ENCODE results near the gene GASK1A. TPM values are rescaled to one million over a fixed set of nuclear protein-coding genes. Genes with fewer than 3 reads are reported as not detected.

GASK1A gene
- total RNA-seq, 4 donors from 2014 or later = 1.4 to 10.1 (median 2.4) TPM

- H3K4me1 ChIP-seq = no peaks in the 10 kb centered on the region
- H3K27me3 ChIP-seq = no peaks in the 10 kb centered on the region
- no peak overlapping the region for H3K4me3 ChIP-seq
- peaks cover 0 to 30% (median 13%) of the 10 kb centered on the region in 3 donors for H3K36me3 ChIP-seq
- WGBS, 2 donors = 91 to 96% methylated on average over 15 to 25 of the region's 40 CpGs
- H3K9me3 ChIP-seq = no peaks in the 10 kb centered on the region
- TF ChIP-seq, protein P1, sequence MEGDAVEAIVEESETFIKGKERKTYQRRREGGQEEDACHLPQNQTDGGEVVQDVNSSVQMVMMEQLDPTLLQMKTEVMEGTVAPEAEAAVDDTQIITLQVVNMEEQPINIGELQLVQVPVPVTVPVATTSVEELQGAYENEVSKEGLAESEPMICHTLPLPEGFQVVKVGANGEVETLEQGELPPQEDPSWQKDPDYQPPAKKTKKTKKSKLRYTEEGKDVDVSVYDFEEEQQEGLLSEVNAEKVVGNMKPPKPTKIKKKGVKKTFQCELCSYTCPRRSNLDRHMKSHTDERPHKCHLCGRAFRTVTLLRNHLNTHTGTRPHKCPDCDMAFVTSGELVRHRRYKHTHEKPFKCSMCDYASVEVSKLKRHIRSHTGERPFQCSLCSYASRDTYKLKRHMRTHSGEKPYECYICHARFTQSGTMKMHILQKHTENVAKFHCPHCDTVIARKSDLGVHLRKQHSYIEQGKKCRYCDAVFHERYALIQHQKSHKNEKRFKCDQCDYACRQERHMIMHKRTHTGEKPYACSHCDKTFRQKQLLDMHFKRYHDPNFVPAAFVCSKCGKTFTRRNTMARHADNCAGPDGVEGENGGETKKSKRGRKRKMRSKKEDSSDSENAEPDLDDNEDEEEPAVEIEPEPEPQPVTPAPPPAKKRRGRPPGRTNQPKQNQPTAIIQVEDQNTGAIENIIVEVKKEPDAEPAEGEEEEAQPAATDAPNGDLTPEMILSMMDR (IDR thresholded peaks at IDR 0.05) = no peak
- TF ChIP-seq POLR2A (IDR thresholded peaks at IDR 0.05) = no peak
- intact Hi-C loops (cut with DNase I) = no loop called here
- DNase-seq = no peak
- no peak overlapping the region for H3K27ac ChIP-seq
Observed at GRCh38 chr3:43080726-43081568, 101.8 kb downstream of the GASK1A start.

DNA sequence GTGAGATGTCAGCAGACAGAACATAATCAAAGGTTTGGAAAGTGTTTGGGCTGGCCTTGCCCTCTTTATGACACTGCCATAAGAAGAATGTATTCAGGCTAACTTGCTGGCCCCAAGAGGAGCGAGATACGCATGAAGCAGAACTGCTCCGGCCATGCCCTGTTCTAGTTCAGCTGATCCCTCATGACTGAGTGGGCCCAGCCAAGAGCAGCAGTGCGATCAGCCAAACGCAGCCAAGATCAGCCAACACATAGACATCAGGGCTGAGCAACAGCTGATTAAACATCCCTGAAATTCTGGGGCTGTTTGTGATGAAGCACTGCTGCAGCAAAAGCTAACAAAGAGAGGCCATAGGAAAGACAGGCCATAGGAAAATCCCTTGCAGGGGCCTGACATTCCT, 102.7 kb downstream of the GASK1A start:
- H3K9me3 ChIP-seq = no peaks in the 10 kb centered on the region
- H3K4me1 ChIP-seq = no peaks in the 10 kb centered on the region
- intact Hi-C loops (cut with DNase I) = no loop called here
- DNase-seq = no peak
- H3K4me3 ChIP-seq = no peak overlapping the region
- H3K36me3 ChIP-seq = peaks cover 0 to 30% (median 13%) of the 10 kb centered on the region in 3 donors
- WGBS, 2 donors = 100% methylated on average over 1 of the region's 5 CpGs; no CpG with 5 or more reads in 1 of the 2 donors
- TF ChIP-seq POLR2A (IDR thresholded peaks at IDR 0.05) = no peak
- TF ChIP-seq, protein P1 (IDR thresholded peaks at IDR 0.05) = no peak
- no peaks in the 10 kb centered on the region for H3K27me3 ChIP-seq
- H3K27ac ChIP-seq = no peak overlapping the region

DNA sequence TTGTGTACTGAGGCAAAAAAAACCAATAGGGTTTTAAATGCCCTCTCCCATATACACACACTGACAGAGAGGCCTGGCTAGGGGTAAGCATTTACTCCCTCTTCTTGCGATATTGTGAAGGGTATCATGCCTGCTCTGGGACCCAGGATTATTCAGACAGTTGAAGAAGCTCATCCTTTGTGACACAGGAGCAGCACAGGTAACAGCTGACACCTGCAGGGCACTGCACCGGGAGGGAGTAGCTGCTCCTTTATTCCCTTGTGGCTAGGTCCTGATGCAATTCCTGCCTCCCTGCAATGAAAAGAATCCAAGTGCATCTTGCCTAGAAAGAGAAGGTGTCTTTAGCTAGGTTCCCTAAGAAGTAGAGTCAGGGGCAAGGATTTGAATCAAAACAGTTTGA, 103.3 kb downstream of the GASK1A start:
- H3K27me3 ChIP-seq = no peaks in the 10 kb centered on the region
- no peaks in the 10 kb centered on the region for H3K4me1 ChIP-seq
- intact Hi-C loops (cut with DNase I) = no loop called here
- TF ChIP-seq, protein P1 (IDR thresholded peaks at IDR 0.05) = no peak
- TF ChIP-seq POLR2A (IDR thresholded peaks at IDR 0.05) = no peak
- H3K4me3 ChIP-seq = no peak overlapping the region
- H3K27ac ChIP-seq = no peak overlapping the region
- no peak for DNase-seq
- 92% methylated on average over 2 of the region's 2 CpGs for WGBS, 2 donors
- no peaks in the 10 kb centered on the region for H3K9me3 ChIP-seq
- H3K36me3 ChIP-seq = peaks cover 0 to 30% (median 13%) of the 10 kb centered on the region in 3 donors

DNA sequence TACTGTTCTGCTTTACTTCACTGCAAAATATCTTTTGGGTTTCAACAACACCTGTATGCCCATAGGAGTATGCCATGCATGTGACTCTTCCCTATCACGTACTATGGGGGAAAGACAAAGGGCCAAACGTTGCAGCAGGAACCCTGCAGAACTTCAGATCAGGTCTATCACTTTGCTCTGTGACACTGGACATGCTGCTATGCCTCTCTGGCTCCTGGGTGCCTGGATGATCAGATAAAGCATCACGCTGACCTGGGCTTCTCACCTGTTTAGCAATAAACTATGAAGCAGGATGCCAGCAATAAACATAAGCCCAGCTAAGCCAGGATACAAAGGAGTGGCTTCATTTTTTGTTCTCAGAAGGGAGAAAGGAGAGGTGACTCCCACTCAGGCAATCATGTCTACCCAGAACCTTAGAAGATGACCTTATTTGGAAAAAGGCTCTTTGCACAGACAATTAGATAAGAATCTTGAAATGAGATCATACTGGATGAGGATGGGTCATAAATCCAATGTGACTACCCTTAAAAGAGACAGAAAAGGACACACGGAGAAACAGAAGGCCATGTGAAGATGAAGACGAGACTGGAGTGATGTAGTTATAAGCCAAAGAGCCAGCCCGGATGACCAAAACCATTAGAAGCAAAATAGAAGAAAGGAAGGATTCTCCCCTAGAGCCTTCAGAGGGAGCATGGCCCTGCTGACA, 107.5 kb downstream of the GASK1A start:
- Histone ChIP-seq H3K36me3 (no peaks in the 10 kb centered on the region), H3K9me3 (no peaks in the 10 kb centered on the region), H3K27me3 (no peaks in the 10 kb centered on the region), H3K4me1 (no peaks in the 10 kb centered on the region), H3K4me3 (no peak overlapping the region), H3K27ac (no peak overlapping the region)
- no peak for TF ChIP-seq POLR2A (IDR thresholded peaks at IDR 0.05)
- TF ChIP-seq, protein P1 (IDR thresholded peaks at IDR 0.05) = no peak
- no peak for DNase-seq
- intact Hi-C loops (cut with DNase I) = no loop called here
- 91 to 92% methylated on average over 6 of the region's 6 CpGs for WGBS, 2 donors

DNA sequence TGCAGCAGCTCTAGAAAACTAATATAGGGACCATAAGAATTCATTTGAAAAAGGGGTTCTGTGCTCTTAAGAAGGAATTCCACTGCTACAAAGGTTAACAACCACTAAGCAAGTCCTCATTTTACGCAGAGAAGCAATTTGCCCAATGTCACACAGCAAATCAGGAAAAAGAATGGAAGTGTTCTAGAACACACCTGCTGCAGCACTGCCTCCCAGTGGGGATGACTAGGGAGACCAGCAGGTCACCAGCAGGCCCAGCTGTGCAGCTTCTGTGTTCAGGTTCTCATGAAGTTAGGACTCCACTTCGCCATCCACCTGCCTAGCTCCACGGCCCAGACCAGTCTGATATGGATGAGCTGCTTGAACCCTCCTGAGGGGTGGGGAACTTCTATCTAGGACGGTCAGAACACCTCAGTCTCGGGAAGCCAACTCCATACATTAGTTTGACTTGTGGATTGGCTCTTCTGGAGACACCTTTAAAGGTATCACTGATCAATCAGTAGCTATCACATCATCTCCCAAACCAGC, 108.2 kb downstream of the GASK1A start:
- H3K9me3 ChIP-seq = no peaks in the 10 kb centered on the region
- no peak overlapping the region for H3K4me3 ChIP-seq
- WGBS, 2 donors = 85 to 91% methylated on average over 5 of the region's 5 CpGs
- no peaks in the 10 kb centered on the region for H3K27me3 ChIP-seq
- DNase-seq = no peak
- no peak overlapping the region for H3K27ac ChIP-seq
- H3K4me1 ChIP-seq = no peaks in the 10 kb centered on the region
- intact Hi-C loops (cut with DNase I) = no loop called here
- TF ChIP-seq, protein P1 (IDR thresholded peaks at IDR 0.05) = no peak
- no peak for TF ChIP-seq POLR2A (IDR thresholded peaks at IDR 0.05)
- H3K36me3 ChIP-seq = no peaks in the 10 kb centered on the region

Data from esophagus squamous epithelium (tissue), 5 donors.